Stimulated activated CD4-positive, alpha-beta T cell treated with anti-CD3 and anti-CD28 coated beads, Interleukin-4, amount 100 ng/mL, for 1 hour (primary cell): ENCODE measurements around the gene CBX4.

ENCODE experiments used
- DNase-seq: peaks from one replicate; pipeline ENCODE4 v3.0.0-alpha.2; 2020

CBX4 gene

DNA sequence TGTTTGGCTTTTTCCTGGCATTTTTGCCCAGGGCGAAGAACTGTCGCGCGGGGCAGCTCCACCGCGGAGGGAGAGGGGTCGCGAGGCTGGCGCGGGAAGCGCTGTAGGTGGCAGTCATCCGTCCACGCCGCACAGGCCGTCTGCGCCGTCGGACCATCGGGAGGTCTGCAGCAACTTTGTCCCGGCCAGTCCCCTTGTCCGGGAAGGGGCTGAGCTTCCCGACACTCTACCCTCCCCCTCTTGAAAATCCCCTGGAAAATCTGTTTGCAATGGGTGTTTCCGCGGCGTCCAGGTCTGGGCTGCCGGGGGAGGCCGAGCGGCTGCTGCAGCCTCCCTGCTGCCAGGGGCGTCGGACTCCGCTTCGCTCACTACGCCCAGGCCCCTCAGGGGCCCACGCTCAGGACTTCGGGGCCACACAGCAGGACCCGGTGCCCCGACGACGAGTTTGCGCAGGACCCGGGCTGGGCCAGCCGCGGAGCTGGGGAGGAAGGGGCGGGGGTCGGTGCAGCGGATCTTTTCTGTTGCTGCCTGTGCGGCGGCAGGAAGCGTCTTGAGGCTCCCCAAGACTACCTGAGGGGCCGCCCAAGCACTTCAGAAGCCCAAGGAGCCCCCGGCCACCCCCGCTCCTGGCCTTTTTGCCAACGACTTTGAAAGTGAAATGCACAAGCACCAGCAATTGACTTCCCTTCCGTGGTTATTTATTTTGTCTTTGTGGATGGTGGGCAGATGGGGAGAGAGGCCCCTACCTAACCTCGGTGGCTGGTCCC is 2.3 kb upstream of the CBX4 start:
- DNase-seq: no peak

DNA sequence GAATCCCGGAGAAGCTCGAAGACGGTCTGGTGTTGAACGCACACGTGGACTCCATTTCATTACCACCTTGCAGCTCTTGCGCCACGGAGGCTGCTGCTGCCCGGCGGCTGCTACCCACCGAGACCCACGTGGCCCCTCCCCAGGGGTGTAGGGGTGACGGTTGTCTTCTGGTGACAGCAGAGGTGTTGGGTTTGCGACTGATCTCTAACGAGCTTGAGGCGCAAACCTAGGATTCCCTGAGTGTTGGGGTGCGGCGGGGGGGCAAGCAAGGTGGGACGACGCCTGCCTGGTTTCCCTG is 1.7 kb upstream of the CBX4 start:
- no peak for DNase-seq

DNA sequence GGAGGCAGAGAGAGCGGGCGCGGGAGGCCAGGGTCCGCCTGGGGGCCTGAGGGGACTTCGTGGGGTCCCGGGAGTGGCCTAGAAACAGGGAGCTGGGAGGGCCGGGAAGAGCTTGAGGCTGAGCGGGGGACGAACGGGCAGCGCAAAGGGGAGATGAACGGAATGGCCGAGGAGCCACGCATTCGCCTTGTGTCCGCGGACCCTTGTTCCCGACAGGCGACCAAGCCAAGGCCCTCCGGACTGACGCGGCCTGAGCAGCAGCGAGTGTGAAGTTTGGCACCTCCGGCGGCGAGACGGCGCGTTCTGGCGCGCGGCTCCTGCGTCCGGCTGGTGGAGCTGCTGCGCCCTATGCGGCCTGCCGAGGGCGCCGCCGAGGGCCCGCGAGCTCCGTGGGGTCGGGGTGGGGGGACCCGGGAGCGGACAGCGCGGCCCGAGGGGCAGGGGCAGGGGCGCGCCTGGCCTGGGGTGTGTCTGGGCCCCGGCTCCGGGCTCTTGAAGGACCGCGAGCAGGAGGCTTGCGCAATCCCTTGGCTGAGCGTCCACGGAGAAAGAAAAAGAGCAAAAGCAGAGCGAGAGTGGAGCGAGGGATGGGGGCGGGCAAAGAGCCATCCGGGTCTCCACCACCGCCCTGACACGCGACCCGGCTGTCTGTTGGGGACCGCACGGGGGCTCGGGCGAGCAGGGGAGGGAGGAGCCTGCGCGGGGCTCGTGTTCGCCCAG is 1.2 kb upstream of the CBX4 start:
- no peak for DNase-seq

DNA sequence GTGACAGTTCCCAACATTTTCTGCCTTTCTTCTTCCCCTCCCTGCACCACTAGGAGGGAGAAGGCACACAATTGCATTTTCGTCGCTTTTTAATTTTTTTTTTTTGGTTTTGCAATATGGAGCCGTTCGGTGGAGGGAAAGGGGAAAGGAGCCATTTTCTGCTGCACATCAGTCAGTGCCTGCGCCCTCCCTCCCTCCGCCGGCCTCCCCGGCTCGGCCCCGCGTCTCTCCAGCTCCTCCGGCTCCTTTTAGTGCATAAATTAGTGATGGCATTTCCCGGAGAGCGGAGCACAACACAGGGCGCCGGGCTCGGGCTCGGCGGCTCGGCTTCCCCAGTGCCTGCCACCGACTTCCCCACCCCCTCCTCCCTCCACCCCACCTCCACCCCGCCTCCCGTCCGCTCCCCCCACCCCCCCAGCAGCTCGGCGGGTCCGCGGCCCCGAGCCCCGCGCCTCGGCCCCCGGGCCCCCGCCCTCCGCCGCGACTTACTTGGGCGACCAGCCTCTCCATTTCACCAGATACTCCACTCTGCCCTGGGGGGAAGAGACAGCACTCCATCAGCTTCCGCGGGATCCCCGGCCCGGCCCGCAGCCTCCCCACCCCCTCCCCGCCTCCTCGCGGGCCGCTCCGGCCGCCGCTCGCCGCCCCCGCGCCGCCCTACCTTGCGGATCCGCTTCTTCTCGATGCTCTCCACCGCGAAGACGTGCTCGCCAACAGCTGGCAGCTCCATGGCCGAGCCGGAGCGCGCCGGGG is 542 bp downstream of the CBX4 start:
- peak; percentile 51 for DNase-seq

DNA sequence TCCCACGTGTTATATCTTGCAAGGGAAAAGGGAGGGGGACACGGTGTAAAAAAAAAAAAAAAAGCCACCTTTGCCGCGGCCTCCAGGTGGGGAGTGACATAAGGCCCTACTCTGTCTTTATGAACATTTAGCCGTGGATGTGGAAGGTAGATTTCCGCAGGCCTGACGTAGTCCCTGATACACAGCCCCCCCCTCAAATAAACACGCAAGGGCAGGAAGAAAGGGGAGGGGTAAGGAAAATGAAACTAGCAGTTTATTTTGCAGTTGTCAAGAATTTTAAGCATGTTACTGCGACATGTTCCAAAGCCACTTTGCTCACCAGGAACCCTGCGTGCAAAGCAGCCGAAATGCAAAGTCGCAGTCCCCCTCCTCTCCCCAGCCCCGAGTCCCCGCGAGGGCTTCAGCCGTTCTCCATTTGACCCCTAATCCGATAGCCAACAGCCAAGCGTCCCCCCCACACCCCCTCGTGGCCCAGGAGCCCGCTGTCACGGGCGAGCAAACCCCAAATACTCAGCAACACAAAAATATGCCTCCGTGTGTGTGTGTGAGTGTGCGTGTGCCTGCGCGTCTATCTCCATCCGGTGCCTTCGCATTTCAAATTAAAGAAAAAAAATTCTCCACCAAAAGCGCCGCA is 1.2 kb downstream of the CBX4 start:
- DNase-seq: peak; percentile 28

DNA sequence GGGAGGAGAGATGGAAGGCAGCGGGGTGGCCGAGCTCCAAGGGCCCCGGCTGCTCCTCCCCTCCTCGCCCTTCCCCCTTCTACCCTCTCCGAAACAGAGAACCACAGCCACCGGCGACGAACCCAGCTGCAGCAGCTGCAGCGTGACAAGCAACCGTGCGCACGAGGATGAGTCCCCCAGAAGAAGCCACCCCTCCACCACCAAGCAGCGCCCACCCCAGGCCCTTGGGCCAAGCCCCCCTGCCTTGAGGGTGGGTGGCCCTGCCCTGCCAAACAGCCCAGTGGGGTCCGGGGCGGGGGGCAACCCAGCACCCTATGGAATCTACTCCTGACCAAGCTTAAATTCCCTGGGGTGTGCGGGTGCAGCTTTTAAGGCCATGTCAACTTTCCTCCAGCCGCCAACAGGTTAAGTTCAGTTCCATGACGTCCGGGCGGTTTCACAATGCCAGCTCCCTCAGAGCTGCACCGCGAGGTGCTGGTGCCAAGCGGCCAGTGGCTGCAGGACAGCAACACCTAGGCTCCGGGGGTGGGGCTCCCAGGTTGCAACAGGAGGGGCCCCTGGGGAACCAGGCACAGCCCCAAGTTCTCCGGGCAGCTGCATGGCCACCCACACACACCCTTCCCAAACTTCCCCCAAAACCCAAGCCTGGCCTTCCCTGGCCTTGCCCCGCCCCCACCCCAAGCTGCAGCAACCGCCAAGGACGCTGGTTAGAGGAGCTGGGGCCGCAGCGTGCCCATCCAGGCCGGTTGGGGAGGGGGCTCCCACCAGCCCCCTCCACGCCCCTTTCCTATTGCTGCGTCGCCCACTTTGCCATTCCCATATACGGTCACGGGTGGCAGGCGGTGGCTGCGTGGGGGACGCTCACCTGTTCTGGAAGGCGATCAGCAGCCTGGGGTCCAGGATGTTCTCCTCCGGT is 2.0 kb downstream of the CBX4 start:
- DNase-seq: no peak

DNA sequence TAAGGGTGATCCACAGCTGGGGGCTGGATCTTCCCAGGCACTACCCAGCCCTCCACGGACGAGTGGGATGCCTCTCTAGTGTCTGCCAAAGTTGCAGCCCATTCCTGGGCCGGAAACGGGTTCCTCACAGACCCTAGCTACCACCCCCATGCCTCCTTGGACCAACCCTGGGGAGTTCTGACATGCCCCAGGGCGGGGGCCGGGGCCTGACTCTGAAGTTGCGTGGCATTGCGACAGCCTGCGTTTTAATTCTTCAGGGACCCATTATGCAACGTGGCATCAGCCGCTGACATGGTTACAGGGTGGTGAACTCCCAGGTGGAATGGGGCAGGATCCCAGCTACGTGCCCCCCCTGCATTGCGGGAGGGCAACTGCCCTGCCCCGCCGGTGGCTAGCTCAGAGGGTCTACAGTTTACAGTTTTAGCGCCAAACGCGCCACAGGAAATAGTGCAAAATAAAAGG is 2.7 kb downstream of the CBX4 start:
- DNase-seq: no peak

DNA sequence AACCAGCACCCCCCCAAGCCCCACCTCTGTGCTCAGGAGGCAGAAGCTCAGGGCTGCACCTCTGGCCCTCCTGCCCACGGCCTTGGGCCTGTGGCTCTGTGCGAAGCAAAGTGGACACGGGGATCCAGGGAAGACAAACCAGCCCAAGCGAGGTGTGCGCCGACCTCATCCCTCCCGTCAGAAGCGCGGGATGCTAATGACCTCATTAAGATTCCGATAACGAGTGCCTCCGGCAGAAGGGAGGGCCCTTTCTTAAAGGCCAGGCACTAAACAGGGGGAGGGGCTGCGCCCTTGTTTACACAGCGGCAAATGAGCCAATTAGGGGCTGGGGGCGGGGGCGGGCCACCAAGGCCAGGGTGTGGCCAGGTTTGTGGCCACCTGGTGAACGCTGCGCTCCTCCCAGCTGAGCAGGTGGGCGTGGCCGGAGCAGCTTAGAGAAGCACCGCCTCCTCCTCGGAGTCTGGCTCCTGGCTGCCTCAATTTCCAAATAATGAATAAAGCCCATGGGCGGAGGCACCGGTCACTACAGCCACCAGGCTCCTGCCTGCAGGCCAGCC is 3.2 kb downstream of the CBX4 start:
- no peak for DNase-seq

DNA sequence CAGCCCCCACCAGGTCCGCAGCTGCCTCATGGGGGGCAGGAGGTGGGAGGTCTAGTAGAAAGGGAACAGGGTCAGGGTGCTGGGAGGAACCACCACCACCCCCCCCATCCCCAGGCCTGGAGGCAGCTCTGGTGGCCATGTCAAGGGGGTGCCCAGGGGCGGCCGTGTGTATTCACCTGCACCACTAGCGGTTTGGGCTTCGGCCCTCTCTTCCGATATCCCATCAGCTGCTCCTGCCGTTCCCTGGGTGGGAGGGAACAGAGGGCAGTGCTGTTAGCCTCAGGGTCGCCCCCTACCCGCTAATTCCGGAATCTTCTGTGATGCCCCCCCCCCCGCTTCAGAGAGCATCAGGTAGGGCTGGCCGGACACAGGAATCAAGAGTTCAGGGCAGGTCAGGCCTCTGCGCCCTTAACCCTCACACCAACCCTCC is 3.8 kb downstream of the CBX4 start:
- no peak for DNase-seq

DNA sequence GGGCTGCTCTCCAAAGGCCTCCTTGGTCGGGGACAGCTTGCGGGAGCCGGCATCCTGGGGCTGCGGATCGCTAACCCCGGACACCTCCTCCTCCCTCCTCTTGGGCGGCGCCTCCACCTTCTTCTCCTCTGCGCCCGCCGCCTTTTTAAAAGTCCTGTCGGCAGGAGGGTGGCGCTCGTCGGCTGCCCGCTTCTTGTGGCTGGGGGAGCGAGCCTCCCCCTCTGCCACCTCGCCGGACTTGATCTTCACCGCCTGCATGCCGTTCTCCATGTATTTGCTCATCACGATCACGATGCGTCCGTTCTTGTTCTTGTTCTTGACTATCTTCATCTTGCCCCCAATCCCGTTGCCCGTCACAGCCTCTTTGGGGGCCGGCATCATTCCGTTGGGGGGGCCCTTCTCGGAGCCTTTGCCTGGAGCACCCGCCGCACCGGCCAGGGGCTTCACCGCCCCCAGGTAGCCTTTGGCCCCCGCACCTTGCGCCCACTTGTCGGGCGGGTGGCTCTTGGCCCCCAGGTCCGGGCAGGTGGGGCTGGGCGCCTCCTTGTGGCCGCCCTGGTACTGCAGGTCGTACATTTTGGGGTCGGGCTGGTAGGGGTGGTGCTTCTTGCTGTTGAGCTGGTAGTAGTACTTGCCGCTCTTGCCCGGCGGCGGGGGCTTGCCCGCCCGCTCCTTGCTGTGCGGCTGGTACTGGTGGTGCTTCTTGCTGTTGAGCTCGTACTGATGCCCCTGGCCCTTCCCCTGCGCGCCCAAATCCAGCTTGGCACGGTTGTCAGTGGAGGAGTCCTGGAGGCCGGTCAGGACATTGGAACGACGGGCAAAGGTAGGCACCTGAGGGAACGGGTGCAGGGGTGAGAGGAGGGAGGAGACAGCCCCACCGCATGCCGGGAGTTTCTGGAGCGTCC is 4.4 kb downstream of the CBX4 start:
- DNase-seq: no peak

DNA sequence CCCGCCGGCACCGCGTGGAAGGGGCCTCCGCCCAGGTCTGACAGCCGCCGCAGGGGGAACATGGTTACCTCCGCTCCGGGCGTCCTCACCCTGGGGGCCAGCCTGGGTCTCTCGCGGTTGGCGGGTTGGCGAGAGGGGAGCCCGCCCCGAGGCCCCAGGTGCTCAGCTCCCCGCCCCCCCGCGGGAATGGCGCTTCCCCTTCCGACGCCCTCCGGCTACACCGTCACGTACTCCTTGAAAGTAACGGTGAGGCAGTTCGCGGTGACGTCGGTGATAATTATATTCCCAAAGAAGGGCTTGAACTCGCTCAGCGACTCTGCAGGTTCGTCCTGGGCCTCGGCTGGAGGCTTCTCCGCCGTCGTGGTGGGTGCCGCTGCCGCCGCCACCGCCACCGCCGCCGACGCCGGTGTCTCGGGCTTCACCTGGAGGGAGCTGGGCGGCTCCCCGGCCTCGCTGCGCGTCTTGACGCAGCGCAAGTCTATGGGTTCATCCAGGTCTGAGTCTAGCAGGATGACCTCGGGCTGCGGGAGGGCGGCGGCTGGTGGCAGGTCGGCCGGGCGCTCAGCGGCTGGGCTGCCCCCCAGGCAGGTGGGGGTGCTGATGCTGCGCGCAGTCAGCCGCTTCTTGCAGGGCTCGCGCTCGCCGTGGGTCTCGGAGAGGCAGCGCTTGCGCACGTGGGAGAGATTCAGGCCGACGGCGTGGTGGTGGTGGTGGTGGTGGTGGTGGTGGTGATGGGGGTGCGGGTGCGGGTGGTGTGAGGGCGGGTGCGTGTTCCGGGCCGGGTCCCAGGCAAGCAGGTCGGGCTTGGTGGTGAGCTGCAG is 5.3 kb downstream of the CBX4 start:
- DNase-seq: no peak

DNA sequence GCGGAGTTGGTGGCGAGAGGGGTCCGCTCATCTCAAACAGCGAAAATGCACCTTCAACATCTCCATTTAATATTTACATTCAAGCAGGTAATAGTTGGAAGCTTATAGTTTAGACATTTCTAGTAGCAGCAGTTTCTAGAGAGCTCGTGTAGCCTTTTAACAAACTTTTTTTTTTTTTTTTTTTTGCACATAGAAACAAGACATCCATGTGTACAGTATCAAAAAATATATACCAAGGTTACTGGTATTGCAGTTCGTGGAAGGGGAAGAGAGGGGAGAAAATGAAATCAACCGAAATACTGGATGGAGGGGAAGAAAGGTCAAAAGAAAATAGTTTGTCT is 6.2 kb downstream of the CBX4 start:
- DNase-seq: no peak

DNA sequence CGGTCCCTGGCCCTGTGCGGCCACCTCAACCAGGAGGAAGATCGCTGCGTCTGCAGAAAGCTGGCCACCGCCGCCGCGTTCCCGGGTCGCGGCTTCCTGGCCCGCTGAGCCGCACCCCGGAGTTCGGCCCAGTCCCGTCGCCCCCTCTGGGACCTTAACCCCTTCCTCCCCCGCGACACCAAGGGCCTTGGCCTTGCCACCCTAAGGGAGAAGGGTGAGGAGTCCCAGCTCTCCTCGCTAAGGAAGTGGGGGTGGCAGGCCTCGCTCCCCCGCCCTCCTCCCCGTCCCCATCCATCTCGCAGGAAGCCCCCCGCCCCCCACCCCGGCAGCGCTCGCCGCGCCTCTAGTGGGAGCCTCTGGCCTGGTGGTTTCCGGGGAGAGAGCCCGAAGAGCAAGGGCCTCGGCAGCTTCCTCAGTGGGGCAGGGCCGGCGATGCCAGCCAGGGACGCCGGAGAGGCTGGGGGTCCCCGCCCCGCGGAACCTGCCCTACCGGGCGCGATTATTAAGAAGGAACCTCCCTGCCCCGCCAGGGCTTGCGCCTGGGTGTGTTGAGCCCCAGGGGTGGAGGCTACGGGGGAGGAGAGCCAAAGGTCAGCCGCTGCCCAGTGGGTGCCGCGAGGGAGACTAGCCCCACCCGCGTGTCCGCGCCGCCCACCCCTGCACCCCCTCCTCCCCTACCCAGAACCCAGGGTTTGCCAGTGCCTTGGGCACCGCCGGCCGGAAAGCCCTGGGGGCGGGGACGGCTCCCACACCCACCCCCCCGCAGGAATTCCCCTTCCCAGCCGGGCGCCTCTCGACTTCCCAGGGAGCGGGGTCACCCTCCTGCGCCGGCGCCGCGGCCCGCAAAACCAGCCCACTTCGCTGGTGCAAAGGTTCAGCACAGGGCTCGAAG is 6.8 kb downstream of the CBX4 start:
- DNase-seq: no peak

DNA sequence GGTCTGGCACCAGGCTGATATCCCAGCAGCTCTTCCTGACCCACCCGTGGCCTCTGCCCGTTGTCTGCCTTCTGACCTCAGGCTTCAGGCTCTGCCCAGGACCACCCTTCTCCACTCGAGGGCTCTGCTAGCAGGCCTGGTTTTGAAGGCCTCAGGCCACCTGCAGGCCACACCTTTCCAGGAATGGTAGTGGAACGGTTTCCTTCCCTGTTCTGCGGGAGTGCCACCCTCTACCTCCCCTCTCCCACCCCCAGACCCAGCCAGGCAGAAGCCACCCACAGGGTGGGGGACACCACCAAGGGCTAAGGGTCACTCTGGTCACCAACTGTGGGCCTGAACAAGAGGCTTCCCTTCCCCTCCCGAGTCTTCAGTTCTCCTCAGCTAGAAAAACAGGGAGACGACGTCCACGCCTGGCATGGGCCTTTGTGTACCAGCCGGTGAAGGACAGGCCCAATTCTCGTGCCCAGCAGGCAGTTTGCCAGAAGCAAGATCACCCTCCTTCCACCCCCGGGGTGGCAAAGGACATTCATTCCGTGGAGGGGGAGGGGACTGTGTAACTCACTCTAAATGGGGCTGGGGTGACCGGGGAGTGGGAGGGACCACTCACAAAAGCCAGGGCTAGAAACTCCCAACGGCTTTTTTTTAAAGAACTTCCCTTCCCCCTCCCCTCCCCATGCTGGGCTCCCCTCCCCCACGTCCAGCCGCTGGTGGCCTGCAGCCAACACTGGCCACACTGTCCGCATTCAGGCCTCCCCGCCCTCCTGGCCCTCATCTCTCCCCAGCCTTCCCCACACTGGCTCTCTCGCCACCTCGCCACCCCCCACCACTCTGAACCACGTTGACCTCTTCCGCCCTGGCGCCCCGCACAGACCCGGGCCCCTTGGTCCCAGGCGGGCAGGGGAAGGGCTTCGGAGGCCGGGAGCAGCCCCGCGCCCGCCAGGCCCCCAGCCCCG is 7.7 kb downstream of the CBX4 start:
- no peak for DNase-seq

DNA sequence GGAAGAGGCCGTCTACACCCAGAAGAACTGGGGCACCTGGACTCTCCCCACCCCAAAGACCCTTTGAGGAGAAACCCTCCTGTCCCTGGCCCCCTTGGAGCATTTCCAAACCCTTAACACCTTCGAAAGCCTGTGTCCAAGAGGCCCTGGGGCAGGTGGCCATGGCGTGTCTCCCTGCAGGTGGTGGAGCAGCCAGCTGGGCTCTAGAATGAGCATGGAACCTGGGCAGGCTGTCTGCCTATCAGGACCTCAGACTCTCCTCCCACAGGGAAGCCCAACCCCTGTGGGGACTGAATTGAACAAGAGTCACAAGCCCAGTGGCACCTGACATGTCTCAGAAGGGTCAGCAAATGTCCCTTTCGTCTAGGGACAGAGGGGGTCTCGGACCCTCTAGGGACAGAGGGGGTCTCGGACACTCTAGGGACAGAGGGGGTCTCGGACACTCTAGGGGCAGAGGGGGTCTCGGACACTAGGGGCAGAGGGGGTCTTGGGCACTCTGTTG is 8.4 kb downstream of the CBX4 start:
- no peak for DNase-seq

DNA sequence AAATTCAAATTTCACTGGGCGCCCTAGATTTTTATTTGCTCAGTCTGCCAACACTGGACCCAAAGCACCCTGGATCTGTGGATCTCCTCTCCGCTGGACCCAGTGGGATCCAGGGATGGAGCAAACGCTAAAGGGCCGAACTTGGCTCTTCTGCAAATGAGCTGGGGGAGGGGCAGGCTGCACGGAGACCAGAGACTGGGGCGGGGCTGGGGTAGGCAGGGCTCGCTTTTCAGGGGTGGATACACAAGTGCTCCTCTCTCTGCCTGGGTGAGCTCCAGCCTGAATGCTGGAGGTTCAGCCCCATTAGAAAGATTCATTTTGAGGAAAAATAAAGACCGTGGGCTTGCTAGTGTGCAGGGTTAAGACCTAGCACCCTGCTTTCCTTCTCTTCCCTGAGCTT is 8.9 kb downstream of the CBX4 start:
- no peak for DNase-seq

DNA sequence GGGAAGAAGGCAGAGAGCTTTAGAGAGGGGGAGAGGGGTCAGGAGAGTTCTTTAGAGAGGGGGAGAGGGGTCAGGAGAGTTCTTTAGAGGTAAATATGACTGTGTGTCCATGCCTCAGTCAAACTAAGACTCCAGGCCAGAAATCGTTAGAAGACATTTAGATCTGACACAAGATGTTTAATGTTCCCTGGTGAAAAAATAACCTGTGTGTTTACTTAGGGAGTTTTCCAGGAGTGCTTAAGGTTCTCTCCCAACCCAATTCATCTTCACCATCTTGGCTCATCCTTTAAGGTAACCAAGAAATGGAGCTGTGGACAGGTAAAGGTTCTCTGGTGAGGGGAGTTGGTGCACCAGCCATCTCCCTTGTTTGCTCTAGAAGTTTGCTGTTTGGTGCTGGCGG is 9.8 kb downstream of the CBX4 start:
- no peak for DNase-seq

DNA sequence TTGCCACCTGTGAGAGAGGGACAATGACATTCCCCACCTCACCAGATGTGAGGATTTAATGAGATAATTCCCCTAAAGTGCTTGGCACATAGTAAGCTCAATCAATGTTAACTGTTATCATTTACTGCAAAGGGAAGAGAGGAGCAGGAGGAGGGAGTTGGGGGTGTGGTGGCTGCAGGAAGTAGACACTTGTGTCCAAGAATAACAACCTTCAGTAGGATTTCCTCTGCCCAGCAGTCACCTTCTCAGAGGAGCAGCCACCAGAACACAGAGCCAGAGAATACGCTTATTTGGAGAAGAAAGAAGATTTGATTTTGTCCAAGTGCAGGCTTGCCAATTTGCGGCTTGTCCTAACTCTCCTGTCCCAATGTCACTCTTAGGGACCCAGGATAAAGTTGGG is 10.2 kb downstream of the CBX4 start:
- DNase-seq: no peak
